H9 (cell line): Measurements from ENCODE around the gene KIF6. TPM values are rescaled to one million over a fixed set of nuclear protein-coding genes. Genes with fewer than 3 reads are reported as not detected.

ENCODE experiments used
- DNase-seq: peaks from one replicate; pipeline ENCODE4 v3.0.0-alpha.2; 2017
- H2AFZ ChIP-seq: one replicate; pipeline ENCODE4 v1.6.1; 2013; ENCODE audit warnings: mild to moderate bottlenecking, low read length, control low read depth, moderate library complexity
- H2AK5ac ChIP-seq: 2 replicates; pipeline ENCODE4 v1.6.1; 2013; ENCODE audit warnings: low read length, control low read depth, mixed read lengths; ENCODE audit not compliant: insufficient read length
- H2BK120ac ChIP-seq: one replicate; pipeline ENCODE4 v1.6.1; 2013; ENCODE audit warnings: low read depth, mild to moderate bottlenecking, low read length, control low read depth, inconsistent platforms; ENCODE audit not compliant: poor library complexity, severe bottlenecking
- H2BK12ac ChIP-seq: 2 replicates; pipeline ENCODE4 v1.6.1; 2013; ENCODE audit warnings: low read length, control low read depth, mixed read lengths, low read depth; ENCODE audit not compliant: insufficient read length
- H2BK15ac ChIP-seq: 2 replicates; pipeline ENCODE4 v1.6.1; 2013; ENCODE audit warnings: low read depth, low read length, control low read depth
- H2BK20ac ChIP-seq: one replicate; pipeline ENCODE4 v1.6.1; 2013; ENCODE audit warnings: low read depth, mild to moderate bottlenecking, low read length, control low read depth, inconsistent platforms; ENCODE audit not compliant: poor library complexity, severe bottlenecking
- H2BK5ac ChIP-seq: 2 replicates; pipeline ENCODE4 v1.6.1; 2013; ENCODE audit warnings: low read length, control low read depth, mixed read lengths; ENCODE audit not compliant: insufficient read length
- H3K14ac ChIP-seq: 2 replicates; pipeline ENCODE4 v1.6.1; 2013; ENCODE audit warnings: low read length, control low read depth; ENCODE audit not compliant: insufficient read depth
- H3K18ac ChIP-seq: 2 replicates; pipeline ENCODE4 v1.6.1; 2013; ENCODE audit warnings: low read depth, mild to moderate bottlenecking, mixed read lengths, low read length, control low read depth; ENCODE audit not compliant: insufficient read length
- H3K23ac ChIP-seq: 2 replicates; pipeline ENCODE4 v1.6.1; 2013; ENCODE audit warnings: low read length, control low read depth, mixed read lengths, low read depth; ENCODE audit not compliant: insufficient read length
- H3K23me2 ChIP-seq: 2 replicates; pipeline ENCODE4 v1.6.1; 2013; ENCODE audit warnings: low read depth, mild to moderate bottlenecking, mixed read lengths, low read length, control low read depth; ENCODE audit not compliant: insufficient read length, poor library complexity, severe bottlenecking
- H3K27ac ChIP-seq: 2 replicates; pipeline ENCODE4 v1.5.1; 2013; ENCODE audit warnings: low read length, control low read depth, mixed read lengths, low read depth; ENCODE audit not compliant: insufficient read length
- H3K27me3 ChIP-seq: 2 replicates; pipeline ENCODE4 v1.6.1; 2013; ENCODE audit warnings: low read length, control low read depth, inconsistent platforms; ENCODE audit not compliant: insufficient read depth
- H3K4ac ChIP-seq: 2 replicates; pipeline ENCODE4 v1.6.1; 2013; ENCODE audit warnings: low read depth, mild to moderate bottlenecking, control low read depth, inconsistent platforms, low read length, moderate library complexity
- H3K4me1 ChIP-seq: 2 replicates; pipeline ENCODE4 v1.6.1; 2013; ENCODE audit warnings: low read length, control low read depth, inconsistent platforms; ENCODE audit not compliant: insufficient read depth
- H3K4me2 ChIP-seq: 2 replicates; pipeline ENCODE4 v1.6.1; 2013; ENCODE audit warnings: low read length, control low read depth, mixed read lengths; ENCODE audit not compliant: insufficient read length, insufficient read depth
- H3K56ac ChIP-seq: 2 replicates; pipeline ENCODE4 v1.6.1; 2013; ENCODE audit warnings: low read depth, mild to moderate bottlenecking, mixed read lengths, low read length, control low read depth; ENCODE audit not compliant: insufficient read length
- H3K79me1 ChIP-seq: 2 replicates; pipeline ENCODE4 v1.6.1; 2013; ENCODE audit warnings: low read depth, mild to moderate bottlenecking, moderate library complexity, low read length, control low read depth, inconsistent platforms; ENCODE audit not compliant: insufficient read depth, poor library complexity, severe bottlenecking
- H3K79me2 ChIP-seq: 2 replicates; pipeline ENCODE4 v1.6.1; 2013; ENCODE audit warnings: low read length, control low read depth, inconsistent platforms; ENCODE audit not compliant: insufficient read depth
- H3K9ac ChIP-seq: 2 replicates; pipeline ENCODE4 v1.6.1; 2013; ENCODE audit warnings: low read length, control low read depth, mixed read lengths; ENCODE audit not compliant: insufficient read length; ENCODE audit errors: extremely low read depth
- H3K9me3 ChIP-seq: one replicate; pipeline ENCODE4 v1.6.1; 2013; ENCODE audit warnings: low read depth, low read length, inconsistent platforms; ENCODE audit not compliant: control insufficient read depth
- H3T11ph ChIP-seq: one replicate; pipeline ENCODE4 v1.6.1; 2013; ENCODE audit warnings: mild to moderate bottlenecking, low read length, control low read depth, inconsistent platforms
- H4K20me1 ChIP-seq: one replicate; pipeline ENCODE4 v1.6.1; 2013; ENCODE audit not compliant: control insufficient read depth, insufficient read length, insufficient read depth
- H4K5ac ChIP-seq: 2 replicates; pipeline ENCODE4 v1.6.1; 2013; ENCODE audit warnings: low read depth, mild to moderate bottlenecking, mixed read lengths, low read length, control low read depth; ENCODE audit not compliant: insufficient read length
- H4K8ac ChIP-seq: replicated peaks from 2 replicates; pipeline ENCODE4 v1.6.1; 2013; ENCODE audit warnings: low read length, control low read depth, mixed read lengths, low read depth; ENCODE audit not compliant: insufficient read length
- H4K91ac ChIP-seq: 2 replicates; pipeline ENCODE4 v1.6.1; 2013; ENCODE audit warnings: low read depth, mild to moderate bottlenecking, moderate library complexity, mixed read lengths, low read length, control low read depth; ENCODE audit not compliant: insufficient read length
- H3K27ac Mint-ChIP-seq, 3 experiments: 2 replicates in 2 of 3; 3 replicates in 1 of 3; pipeline ENCODE4 v1.8.0; 2020 to 2021; ENCODE audit warnings: mixed read lengths in 3 of 3, mild to moderate bottlenecking in 1 of 3, moderate library complexity in 1 of 3
- H3K27me3 Mint-ChIP-seq: 2 replicates; pipeline ENCODE4 v1.8.0; 2021; ENCODE audit warnings: low read depth, mild to moderate bottlenecking, moderate library complexity, mixed read lengths
- H3K36me3 Mint-ChIP-seq, 3 experiments: 2 replicates in 2 of 3; 3 replicates in 1 of 3; pipeline ENCODE4 v1.8.0; 2020 to 2021; ENCODE audit warnings: low read depth in 3 of 3, mixed read lengths in 3 of 3; ENCODE audit not compliant: insufficient read depth in 1 of 3
- H3K4me1 Mint-ChIP-seq, 2 experiments: 2 replicates each; pipeline ENCODE4 v1.8.0; 2020; ENCODE audit warnings: mixed read lengths in 2 of 2
- H3K4me3 Mint-ChIP-seq, 2 experiments: 2 replicates in 1 of 2; 3 replicates in 1 of 2; pipeline ENCODE4 v1.8.0; 2020 to 2021; ENCODE audit warnings: mild to moderate bottlenecking in 2 of 2, mixed read lengths in 2 of 2, moderate library complexity in 1 of 2
- H3K9me3 Mint-ChIP-seq, 2 experiments: 2 replicates in 1 of 2; 3 replicates in 1 of 2; pipeline ENCODE4 v1.8.0; 2020; ENCODE audit warnings: mild to moderate bottlenecking in 2 of 2, mixed read lengths in 2 of 2, moderate library complexity in 1 of 2
- CTCF ChIP-seq: fragments of 200-600 bp; sonication (generic); conservative IDR thresholded peaks from 3 replicates; pipeline ENCODE4 v1.8.0; 2021; ENCODE audit warnings: antibody characterized with exemption, mild to moderate bottlenecking
- WGBS: extraction: QIAGEN DNeasy Blood & Tissue Kit; methylation state at CpG from one replicate; pipeline ENCODE4 v1.1.7; 2013; ENCODE audit warnings: missing lambda C conversion rate, low lambda C conversion rate, mixed read lengths; ENCODE audit not compliant: insufficient read length; ENCODE audit errors: extremely low coverage; 5-methylcytosine and 5-hydroxymethylcytosine counted together
- total RNA-seq: library from RNA; stranded (reverse); gene quantifications from 2 replicates; pipeline ENCODE4 v1.2.1, GENCODE V29; 2021

Gene KIF6
- total RNA-seq, 1 experiment from 2014 or later: 0.63 TPM

- WGBS: no CpG with 5 or more reads among the region's 1 CpG
- TF ChIP-seq CTCF: no peak
- no peak overlapping the region for H2BK120ac ChIP-seq
- no peak overlapping the region for H3K4me3 Mint-ChIP-seq
- no peak overlapping the region for H3K23ac ChIP-seq
- H2AFZ ChIP-seq: no peak overlapping the region
- H3K36me3 Mint-ChIP-seq: peaks cover 0 to 3% (median 0%) of the 10 kb centered on the region in 3 experiments; a peak in 1 of 7 replicates
- H3K27ac ChIP-seq: no peak overlapping the region
- no peak overlapping the region for H4K91ac ChIP-seq
- H3K4ac ChIP-seq: no peak overlapping the region
- H3K79me2 ChIP-seq: no peaks in the 10 kb centered on the region
- no peak overlapping the region for H3K56ac ChIP-seq
- no peak overlapping the region for H2AK5ac ChIP-seq
- no peaks in the 10 kb centered on the region for H3K4me1 ChIP-seq
- H3K4me1 Mint-ChIP-seq: no peaks in the 10 kb centered on the region
- no peaks in the 10 kb centered on the region for H3K27me3 ChIP-seq
- H3K9me3 ChIP-seq: no peaks in the 10 kb centered on the region
- no peaks in the 10 kb centered on the region for H3K79me1 ChIP-seq
- H2BK5ac ChIP-seq: no peak overlapping the region
- no peaks in the 10 kb centered on the region; the same call in 1 of the 2 replicates for H3K27me3 Mint-ChIP-seq
- no peak overlapping the region for H4K8ac ChIP-seq
- H3T11ph ChIP-seq: no peak overlapping the region
- no peak overlapping the region for H3K9ac ChIP-seq
- H2BK20ac ChIP-seq: no peak overlapping the region
- no peak for DNase-seq
- H3K18ac ChIP-seq: no peak overlapping the region
- no peaks in the 10 kb centered on the region for H4K20me1 ChIP-seq
- no peaks in the 10 kb centered on the region for H3K23me2 ChIP-seq
- H4K5ac ChIP-seq: no peak overlapping the region
- H2BK15ac ChIP-seq: no peak overlapping the region
- no peak overlapping the region for H3K4me2 ChIP-seq
- H2BK12ac ChIP-seq: no peak overlapping the region
- H3K27ac Mint-ChIP-seq: no peak overlapping the region
- H3K9me3 Mint-ChIP-seq: peaks cover 3% of the 10 kb centered on the region in 2 experiments; a peak in 3 of 5 replicates
- no peak overlapping the region for H3K14ac ChIP-seq
Measured at GRCh38 chr6:39465539-39465938, 259.7 kb downstream of the KIF6 start.
